A673 (cell line): Measurements from ENCODE around the gene CHST1. TPM values are rescaled to one million over a fixed set of nuclear protein-coding genes. Genes with fewer than 3 reads are reported as not detected.

Experiments
- BruUV-seq: library from RNA; stranded (reverse); fragments of 400-500 nt; replicated peaks from 2 replicates; lab custom pipeline; 2021; lab: Mats Ljungman, UMichigan
- CTCF ChIA-PET: fragments of 300-600 bp; sonication (Branson Sonifier 250); formaldehyde crosslinking; loops from one replicate; lab custom pipeline; 2022; ENCODE audit warnings: antibody characterized with exemption; lab: Charles Lee
- POLR2A ChIA-PET: fragments of 300-600 bp; sonication (Branson Sonifier 250); formaldehyde crosslinking; loops from one replicate; lab custom pipeline; 2022; ENCODE audit warnings: antibody characterized with exemption; ENCODE audit not compliant: low non-redundant PET; lab: Charles Lee
- DNase-seq: peaks from one replicate; pipeline ENCODE4 v3.0.0-alpha.2; 2015; ENCODE audit warnings: low spot score
- H3K27ac ChIP-seq: fragments of 200-600 bp; sonication (generic); 2 replicates; pipeline ENCODE4 v1.5.1; 2016; ENCODE audit warnings: mixed run types, low read depth, mild to moderate bottlenecking, mixed read lengths, antibody characterized with exemption, low read length; ENCODE audit not compliant: poor library complexity, severe bottlenecking
- H3K27me3 ChIP-seq: fragments of 200-600 bp; sonication (generic); replicated peaks from 2 replicates; pipeline ENCODE4 v1.6.1; 2017; ENCODE audit warnings: mixed run types, low read depth, mild to moderate bottlenecking, mixed read lengths, antibody characterized with exemption, low read length; ENCODE audit not compliant: insufficient read depth, poor library complexity
- H3K36me3 ChIP-seq: fragments of 200-600 bp; sonication (generic); 2 replicates; pipeline ENCODE4 v1.6.1; 2016; ENCODE audit warnings: mixed run types, mild to moderate bottlenecking, mixed read lengths, antibody characterized with exemption, low read length; ENCODE audit not compliant: insufficient read depth, poor library complexity, severe bottlenecking
- H3K4me1 ChIP-seq: fragments of 200-600 bp; sonication (generic); 2 replicates; pipeline ENCODE4 v1.6.1; 2017; ENCODE audit warnings: mixed run types, mild to moderate bottlenecking, mixed read lengths, antibody characterized with exemption, low read length; ENCODE audit not compliant: insufficient read depth, poor library complexity, severe bottlenecking
- H3K4me3 ChIP-seq: fragments of 200-600 bp; sonication (generic); 2 replicates; pipeline ENCODE4 v1.5.1; 2016; ENCODE audit warnings: low read depth, mixed run types, mild to moderate bottlenecking, mixed read lengths, low read length; ENCODE audit not compliant: poor library complexity, severe bottlenecking
- H3K9me3 ChIP-seq: fragments of 200-600 bp; sonication (generic); 2 replicates; pipeline ENCODE4 v1.6.1; 2016; ENCODE audit warnings: mixed run types, low read depth, mild to moderate bottlenecking, mixed read lengths, antibody characterized with exemption, low read length; ENCODE audit not compliant: poor library complexity, severe bottlenecking
- CTCF ChIP-seq: fragments of 300-800, 200-600 bp; sonication (generic); conservative IDR thresholded peaks from 2 replicates; pipeline ENCODE4 v1.5.1; 2017; ENCODE audit warnings: low read depth, mild to moderate bottlenecking, antibody characterized with exemption, low read length, moderate library complexity, mixed read lengths
- EZH2 ChIP-seq: fragments of 200-600 bp; sonication (generic); IDR thresholded peaks from 2 replicates; pipeline ENCODE4 v1.6.1; 2017; ENCODE audit warnings: borderline replicate concordance, low read depth, mild to moderate bottlenecking, mixed read lengths, antibody characterized with exemption, low read length; ENCODE audit not compliant: poor library complexity, severe bottlenecking
- intact Hi-C: fragments of 100-400 bp; cut with micrococcal nuclease; formaldehyde crosslinking; loops from one replicate; pipeline ENCODE4 v1.10.0; 2022; ENCODE audit not compliant: unreplicated experiment
- microRNA-seq: library from miRNA; unstranded; fragments of <30 nt; microRNA quantifications from one replicate; pipeline ENCODE4 v1.2.0, GENCODE V29; 2021
- total RNA-seq: library from RNA; stranded (reverse); gene quantifications from 2 replicates; pipeline ENCODE4 v1.2.3, GENCODE V29; 2021

CHST1 gene
- total RNA-seq, 1 experiment from 2014 or later, result 17.0 TPM

DNA sequence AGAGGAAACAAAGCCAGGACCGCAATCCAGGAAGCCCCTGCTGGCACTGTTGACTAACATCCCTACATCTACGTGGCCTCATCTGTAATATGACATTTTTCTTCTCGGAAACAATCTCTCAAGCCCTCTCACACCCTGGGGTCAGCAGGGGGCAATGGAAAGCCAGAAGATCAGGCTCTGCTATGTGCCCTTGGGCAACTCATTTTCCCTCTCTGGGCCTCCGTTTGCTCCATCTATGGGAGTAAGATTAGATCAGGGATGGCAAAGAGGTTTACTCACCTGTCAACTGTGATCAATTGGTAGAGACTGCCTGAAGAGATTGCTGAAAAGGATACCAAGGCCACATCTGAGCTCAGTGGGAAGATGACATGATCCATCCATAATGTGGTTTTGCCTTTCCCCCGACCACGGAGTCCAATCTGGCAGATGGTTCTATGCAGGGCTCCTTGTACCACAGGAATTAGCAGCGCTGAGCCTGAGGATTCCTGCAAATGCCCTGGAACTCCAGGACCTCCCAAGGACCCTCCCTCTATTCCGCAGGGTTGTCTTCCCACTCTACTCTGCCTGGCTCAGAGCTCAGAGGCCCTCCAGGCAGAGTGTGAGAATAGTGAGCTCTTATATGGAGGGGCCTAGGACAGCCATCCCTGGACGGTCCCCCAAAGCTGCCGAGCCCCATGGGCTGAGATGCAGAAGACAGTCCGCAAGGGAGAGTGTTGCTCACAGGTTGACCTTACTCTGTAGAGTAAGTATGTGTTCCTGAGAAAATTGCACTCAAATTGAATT is 66.1 kb downstream of the CHST1 start:
- BruUV-seq, result no TSS peak
- Histone ChIP-seq H3K27ac (no peak overlapping the region), H3K36me3 (no peaks in the 10 kb centered on the region), H3K4me1 (no peaks in the 10 kb centered on the region), H3K27me3 (peaks cover 5% of the 10 kb centered on the region), H3K4me3 (no peak overlapping the region), H3K9me3 (no peaks in the 10 kb centered on the region)
- POLR2A ChIA-PET, result no interaction called here
- intact Hi-C loops, result no loop called here
- CTCF ChIA-PET, result no interaction called here
- TF ChIP-seq EZH2, result no peak
- TF ChIP-seq CTCF, result no peak
- no peak for DNase-seq

Small RNAs within 50 kb of the gene (microRNA-seq; reads per million reads assigned to microRNA genes)
- not detected for gene MIR7154

Other genes with a start within 250 kb of the CHST1 start
- gene SLC35C1, start 139.5 kb upstream of the CHST1 start, total RNA-seq, result 25.7 and 32.5 TPM in 2 replicates
- gene CRY2, start 181.9 kb upstream of the CHST1 start, total RNA-seq, result 46.4 and 47.0 TPM in 2 replicates
- gene MAPK8IP1, start 220.0 kb upstream of the CHST1 start, total RNA-seq, result 46.0 and 46.2 TPM in 2 replicates
- 3.3 and 3.8 TPM in 2 replicates for gene FREY1, start 241.6 kb upstream of the CHST1 start, total RNA-seq